Endothelial cell of umbilical vein (primary cell): ENCODE measurements around the gene DHTKD1. TPM values are rescaled to one million over a fixed set of nuclear protein-coding genes. Genes with fewer than 3 reads are reported as not detected.

Experiments
- Bru-seq: library from RNA; stranded (reverse); fragments of 400-500 nt; gene quantifications from one replicate; lab custom pipeline; 2021; lab: Mats Ljungman, UMichigan
- BruChase-seq, 2 experiments: library from RNA; stranded (reverse); fragments of 400-500 nt; gene quantifications; one replicate each; lab custom pipeline; 2021; lab: Mats Ljungman, UMichigan
- BruUV-seq: library from RNA; stranded (reverse); fragments of 400-500 nt; replicated peaks from 2 replicates; lab custom pipeline; 2021; lab: Mats Ljungman, UMichigan
- CTCF ChIA-PET: fragments of 300-600, 350-600 bp; sonication (Branson Sonifier 250); formaldehyde crosslinking; loops from one replicate; lab custom pipeline; 2021; ENCODE audit warnings: antibody characterized with exemption, inconsistent platforms; lab: Charles Lee
- POLR2A ChIA-PET: fragments of 300-600, 350-600 bp; sonication (Branson Sonifier 250); formaldehyde crosslinking; loops from one replicate; lab custom pipeline; 2021; ENCODE audit warnings: antibody characterized with exemption, inconsistent platforms; lab: Charles Lee
- DNase-seq: peaks from one replicate; pipeline ENCODE4 v3.0.0-alpha.2; 2011; ENCODE audit warnings: low read depth, low spot score
- FAIRE-seq: peaks from 2 replicates; lab custom pipeline; 2011; peaks lifted over from hg19 to GRCh38; lab: Jason Lieb, UNC
- H2AFZ ChIP-seq: 2 replicates; pipeline ENCODE4 v1.6.0; 2012; ENCODE audit warnings: low read depth, low read length, control low read depth, inconsistent platforms
- H3K27ac ChIP-seq: 2 replicates; pipeline ENCODE4 v1.5.1; 2011; ENCODE audit warnings: low read depth, mild to moderate bottlenecking, control low read depth, low read length, moderate library complexity; ENCODE audit not compliant: insufficient read depth
- H3K27me3 ChIP-seq, 2 experiments: 2 replicates each; pipeline versions ENCODE4 v1.6.0 to v1.6.1; 2011; ENCODE audit warnings: low read length in 2 of 2, mixed read lengths in 1 of 2; ENCODE audit not compliant: control insufficient read depth in 2 of 2, insufficient read depth in 2 of 2
- H3K36me3 ChIP-seq, 2 experiments: 2 replicates in 1 of 2; 3 replicates in 1 of 2; pipeline ENCODE4 v1.5.1; 2011; ENCODE audit warnings: low read length in 2 of 2, mild to moderate bottlenecking in 1 of 2, moderate library complexity in 1 of 2; ENCODE audit not compliant: control insufficient read depth in 2 of 2, insufficient read depth in 2 of 2; ENCODE audit errors: extremely low read depth in 1 of 2
- H3K4me1 ChIP-seq: 3 replicates; pipeline ENCODE4 v1.5.1; 2011; ENCODE audit warnings: mild to moderate bottlenecking, low read length; ENCODE audit not compliant: control insufficient read depth, insufficient read depth; ENCODE audit errors: extremely low read depth
- H3K4me2 ChIP-seq: 2 replicates; pipeline ENCODE4 v1.6.1; 2011; ENCODE audit warnings: low read length, control low read depth, mixed read lengths; ENCODE audit not compliant: insufficient read depth
- H3K4me3 ChIP-seq, 3 experiments: fragments of 200-600 bp in 1 of 3; sonication (generic), shearing (Covaris generic) in 1 of 3; replicated peaks in 1 of 3; 2 replicates each; pipeline ENCODE4 v1.5.1; 2011 to 2016; ENCODE audit warnings: control low read depth in 3 of 3, low read length in 3 of 3, mild to moderate bottlenecking in 2 of 3, inconsistent platforms in 1 of 3, low read depth in 1 of 3, moderate library complexity in 1 of 3; ENCODE audit not compliant: insufficient read depth in 1 of 3
- H3K79me2 ChIP-seq: 2 replicates; pipeline ENCODE4 v1.6.0; 2012; ENCODE audit warnings: low read length, inconsistent platforms; ENCODE audit not compliant: control insufficient read depth, insufficient read depth
- H3K9ac ChIP-seq: replicated peaks from 2 replicates; pipeline ENCODE3; 2011; ENCODE audit warnings: low read length, control low read depth; ENCODE audit not compliant: insufficient read depth; ENCODE audit errors: extremely low read depth
- H3K9me1 ChIP-seq: replicated peaks from 3 replicates; pipeline ENCODE4 v1.6.0; 2011; ENCODE audit warnings: mild to moderate bottlenecking, low read length; ENCODE audit not compliant: control insufficient read depth, insufficient read depth; ENCODE audit errors: extremely low read depth
- H3K9me3 ChIP-seq: replicated peaks from 2 replicates; pipeline ENCODE4 v1.5.1; 2012; ENCODE audit warnings: low read length, inconsistent platforms; ENCODE audit not compliant: control insufficient read depth, insufficient read depth
- H4K20me1 ChIP-seq: replicated peaks from 2 replicates; pipeline ENCODE3; 2011; ENCODE audit warnings: mild to moderate bottlenecking, low read length; ENCODE audit not compliant: control insufficient read depth, insufficient read depth; ENCODE audit errors: extremely low read depth
- CTCF ChIP-seq, 2 donors: IDR thresholded peaks; 1 replicate in 1 of 2; 2 replicates in 1 of 2; pipeline ENCODE4 v1.5.1; 2011; ENCODE audit warnings: low read length in 2 of 2, mild to moderate bottlenecking in 2 of 2, moderate library complexity in 2 of 2, control low read depth in 1 of 2, inconsistent platforms in 1 of 2, low read depth in 1 of 2; ENCODE audit not compliant: insufficient read depth in 1 of 2; ENCODE audit errors: extremely low read depth in 1 of 2
- MAX ChIP-seq: IDR thresholded peaks from 2 replicates; pipeline ENCODE4 v1.6.1; 2011; ENCODE audit not compliant: insufficient read depth, insufficient read length
- POLR2A ChIP-seq: IDR thresholded peaks from 2 replicates; pipeline ENCODE4 v1.6.1; 2012; ENCODE audit warnings: low read depth, mild to moderate bottlenecking, control low read depth, low read length
- POLR2AphosphoS5 ChIP-seq: IDR thresholded peaks from 2 replicates; pipeline ENCODE4 v1.6.1; 2012; ENCODE audit warnings: low read depth, mild to moderate bottlenecking, control low read depth, low read length, moderate library complexity; ENCODE audit not compliant: insufficient read depth
- dilution Hi-C: fragments of 300-500 bp; cut with MboI; formaldehyde crosslinking; loops from one replicate; pipeline ENCODE4 v1.15.0; 2019; ENCODE audit warnings: low sequenced_read_pairs; ENCODE audit not compliant: extremely low pct_ligation_motif_present
- intact Hi-C: fragments of 100-400 bp; cut with micrococcal nuclease; formaldehyde crosslinking; loops from one replicate; pipeline ENCODE4 v1.10.0; 2022
- long read RNA-seq: library from polyadenylated mRNA; stranded (forward); transcript quantifications from one replicate; pipeline ENCODE4 v2.0.0, GENCODE V29; 2021
- polyA minus RNA-seq, 3 experiments: library from RNA; depleted of rRNA, polyadenylated mRNA; stranded (reverse); fragments of >200 nt; gene quantifications; 1 replicate in 1 of 3; 2 replicates in 2 of 3; pipeline ENCODE4 v1.2.3, GENCODE V29; 2011
- polyA plus RNA-seq, 4 experiments: library from polyadenylated mRNA; depleted of rRNA in 3 of 4; stranded (reverse) in 3 of 4; unstranded in 1 of 4; fragments of >200 nt; gene quantifications; 2 replicates each; pipeline versions ENCODE4 v1.2.1 to v1.2.3, GENCODE V29; 2011 to 2012; ENCODE audit warnings: missing spikeins in 1 of 4
- total RNA-seq: library from RNA; stranded (reverse); gene quantifications from 2 replicates; pipeline ENCODE4 v1.2.3, GENCODE V29; 2021

DHTKD1 gene
- total RNA-seq (15.3 and 17.6 TPM in 2 replicates), polyA plus RNA-seq (18.3 and 22.9 TPM in 2 replicates), polyA minus RNA-seq (55.0 and 58.7 TPM in 2 replicates), Bru-seq, nascent RNA (percentile 51 among the genes with signal in this experiment), BruChase-seq, experiment 1, labeled RNA remaining after a 6-hour chase (percentile 58 among the genes with signal in this experiment), BruChase-seq, experiment 2, labeled RNA remaining after a 2-hour chase (percentile 56 among the genes with signal in this experiment)
- polyA plus RNA-seq (2011; cell fraction: cytosol; rRNA removed), result 9.6 and 10.7 TPM in 2 replicates
- polyA plus RNA-seq (2011; cell fraction: nucleus; rRNA removed), result 10.4 and 14.5 TPM in 2 replicates
- polyA plus RNA-seq (2012), result 9.6 and 11.9 TPM in 2 replicates
- 41.9 TPM for polyA minus RNA-seq (2011; cell fraction: cytosol; rRNA and poly(A)+ RNA removed)
- 21.6 and 23.8 TPM in 2 replicates for polyA minus RNA-seq (2011; cell fraction: nucleus; rRNA and poly(A)+ RNA removed)
- long read RNA-seq, full-length matches to known transcripts, result 14 of 28 reads
- long read RNA-seq, partial matches to known transcripts, result 1 of 28 reads
- long read RNA-seq, other reads (novel, unspliced or antisense), result 13 of 28 reads

GRCh38 chr10:12068449-12069269 is at the start of gene DHTKD1:
Gene DHTKD1, plus strand, starts transcription at chr10:12068954. Its CDS starts 80 bp downstream, at chr10:12069034.
- peak within 1 kb of the TSS; percentile 78 for H3K9ac ChIP-seq
- H2AFZ ChIP-seq, result peak within 1 kb of the TSS; percentile 87
- BruUV-seq, result no TSS peak
- POLR2A ChIA-PET, result interaction anchor here (0.7 kb wide), 1 partner anchor 25 kb away, joined by 9 read pairs; no protein-coding TSS in a partner anchor
- peak within 1 kb of the TSS; percentile 53 for H3K27ac ChIP-seq
- no peaks in the 10 kb centered on the region for H3K9me1 ChIP-seq
- dilution Hi-C loops (no loop called here), intact Hi-C loops (loop anchor here (1.0 to 5.0 kb wide), 3 partner anchors 25 to 81 kb away; partner anchors contain the start of gene SEC61A2)
- CTCF ChIA-PET, result interaction anchor here (0.6 to 2.6 kb wide), 6 partner anchors 11 to 82 kb away, joined by 3 to 14 read pairs (median 4); partner anchors contain the start of gene UPF2
- peaks cover 8% of the 10 kb centered on the region for H3K4me1 ChIP-seq
- H3K4me2 ChIP-seq, result peak within 1 kb of the TSS; percentile 94
- peaks cover 2% of the 10 kb centered on the region for H3K79me2 ChIP-seq
- DNase-seq (peak; percentile 99), FAIRE-seq (peak; percentile 98)
- no peaks in the 10 kb centered on the region for H4K20me1 ChIP-seq
- peaks cover 0 to 6% of the 10 kb centered on the region in 2 experiments for H3K27me3 ChIP-seq
- TF ChIP-seq POLR2AphosphoS5 (peak; percentile 62), CTCF (IDR thresholded peaks at IDR 0.05; ENCODE audit: extremely low read depth in 1 of 2, insufficient read depth in 1 of 2, low read depth in 1 of 2, low read length in 2 of 2) (peak; percentile 7 to 44), MAX (no peak), POLR2A (peak; percentile 65)
- no peaks in the 10 kb centered on the region for H3K36me3 ChIP-seq
- H3K9me3 ChIP-seq, result no peaks in the 10 kb centered on the region
- peak within 1 kb of the TSS; percentile 82 to 92 (median 87) for H3K4me3 ChIP-seq
